NCI-H1930 (cell line): Measurements from ENCODE around the gene GGT6.
"Not testable (repeated sequence)": the region's sequence is repeated elsewhere in the genome, so short reads cannot be mapped to it uniquely, and the experiment has no call there.

ENCODE experiments used
- DNase-seq, 2 experiments: peaks; one replicate each; lab custom pipeline; 2025; lab: John Stamatoyannopoulos, UW

The GGT6 gene

GRCh38 chr17:4592240-4593005 is 32.0 kb upstream of the GGT6 start:
- DNase-seq, result no peak

GRCh38 chr17:4591529-4591928 is 31.2 kb upstream of the GGT6 start:
- DNase-seq, result no peak

- no peak for DNase-seq
Measured at GRCh38 chr17:4590981-4591453, 30.6 kb upstream of the GGT6 start.

GRCh38 chr17:4590042-4590441 is 29.7 kb upstream of the GGT6 start:
- not testable (repeated sequence) for DNase-seq

- DNase-seq, result no peak
Measured at GRCh38 chr17:4588898-4589625, 28.7 kb upstream of the GGT6 start.

- no peak for DNase-seq
Measured at GRCh38 chr17:4588391-4588790, 28.0 kb upstream of the GGT6 start.

- no peak for DNase-seq
Measured at GRCh38 chr17:4587803-4588202, 27.4 kb upstream of the GGT6 start.

- DNase-seq, result no peak
Measured at GRCh38 chr17:4587195-4587594, 26.8 kb upstream of the GGT6 start.

GRCh38 chr17:4586043-4586442 is 25.7 kb upstream of the GGT6 start:
- DNase-seq, result no peak

- no peak for DNase-seq
Measured at GRCh38 chr17:4585638-4585994, 25.2 kb upstream of the GGT6 start.

- no peak for DNase-seq
Measured at GRCh38 chr17:4584917-4585637, 24.7 kb upstream of the GGT6 start.

- DNase-seq, result no peak
Measured at GRCh38 chr17:4584101-4584916, 23.9 kb upstream of the GGT6 start, which contains the start of gene SMTNL2. Gene SMTNL2 (plus strand): TSS chr17:4584529. CDS start chr17:4584606, 77 bp downstream.

GRCh38 chr17:4583782-4584100 is 23.4 kb upstream of the GGT6 start:
- peak; percentile 14 to 31 for DNase-seq

- no peak for DNase-seq
Measured at GRCh38 chr17:4583206-4583605, 22.8 kb upstream of the GGT6 start.

- no peak for DNase-seq
Measured at GRCh38 chr17:4582691-4583090, 22.3 kb upstream of the GGT6 start.

GRCh38 chr17:4582101-4582501 is 21.7 kb upstream of the GGT6 start:
- no peak for DNase-seq

GRCh38 chr17:4580291-4580690 is 19.9 kb upstream of the GGT6 start:
- DNase-seq, result no peak

GRCh38 chr17:4579678-4580077 is 19.3 kb upstream of the GGT6 start:
- DNase-seq, result no peak

- not testable (repeated sequence) for DNase-seq
Measured at GRCh38 chr17:4578349-4578748, 18.0 kb upstream of the GGT6 start.

GRCh38 chr17:4577386-4577993 is 17.1 kb upstream of the GGT6 start:
- no peak for DNase-seq

- DNase-seq, result no peak
Measured at GRCh38 chr17:4576729-4577322, 16.4 kb upstream of the GGT6 start.
